Activated naive CD8-positive, alpha-beta T cell treated with anti-CD3 and anti-CD28 coated beads, Interleukin-2, amount 10 ng/mL, durations not matched to agents 7 days and 5 days (primary cell): ENCODE results near the gene DEXI. TPM values are rescaled to one million over a fixed set of nuclear protein-coding genes. Genes with fewer than 3 reads are reported as not detected.
"Not testable (repeated sequence)": the region's sequence is repeated elsewhere in the genome, so short reads cannot be mapped to it uniquely, and the experiment has no call there.

Experiments
- ATAC-seq: fragments of 150-1000 bp; cut with Tn5 transposase; one replicate; pipeline ENCODE4 v1.10.0; 2021; ENCODE audit warnings: low read depth, moderate library complexity
- POLR2A ChIA-PET: fragments of 350-600 bp; sonication (Branson Sonifier 250); formaldehyde crosslinking; loops from one replicate; lab custom pipeline; 2021; ENCODE audit warnings: antibody characterized with exemption; lab: Charles Lee
- DNase-seq: peaks from one replicate; pipeline ENCODE4 v3.0.0; 2021
- H3K27ac Mint-ChIP-seq: one replicate; pipeline ENCODE4 v1.8.0; 2022; ENCODE audit warnings: mild to moderate bottlenecking, mixed read lengths
- H3K27me3 Mint-ChIP-seq: one replicate; pipeline ENCODE4 v1.8.0; 2022; ENCODE audit warnings: mild to moderate bottlenecking, moderate library complexity, mixed read lengths
- H3K36me3 Mint-ChIP-seq: one replicate; pipeline ENCODE4 v1.8.0; 2021; ENCODE audit warnings: mild to moderate bottlenecking, mixed read lengths
- H3K4me1 Mint-ChIP-seq: one replicate; pipeline ENCODE4 v1.8.0; 2021; ENCODE audit warnings: mixed read lengths
- H3K4me3 Mint-ChIP-seq: one replicate; pipeline ENCODE4 v1.8.0; 2022; ENCODE audit warnings: mild to moderate bottlenecking, moderate library complexity, mixed read lengths
- H3K9me3 Mint-ChIP-seq: one replicate; pipeline ENCODE4 v1.8.0; 2021; ENCODE audit warnings: mixed read lengths
- total RNA-seq, 2 experiments: library from RNA; stranded (reverse); gene quantifications; one replicate each; pipeline ENCODE4 v1.2.3, GENCODE V29; 2021

The DEXI gene
- total RNA-seq, 2 experiments from 2014 or later, result 31.4 to 32.3 TPM

- no peaks in the 10 kb centered on the region for H3K9me3 Mint-ChIP-seq
- H3K27ac Mint-ChIP-seq, result no peak overlapping the region
Observed at GRCh38 chr16:10946308-10946707, 4.0 kb upstream of the DEXI start.

GRCh38 chr16:10945065-10945787, 3.0 kb upstream of the DEXI start:
- H3K4me3 Mint-ChIP-seq, result peak overlapping the region; percentile 80
- no peak for DNase-seq
- no peaks in the 10 kb centered on the region for H3K27me3 Mint-ChIP-seq
- POLR2A ChIA-PET, result interaction anchor here (0.5 to 2.0 kb wide), 6 partner anchors 9 to 401 kb away, joined by 3 to 8 read pairs (median 4); partner anchors contain the start of genes NUBP1 and SOCS1
- no peaks in the 10 kb centered on the region for H3K36me3 Mint-ChIP-seq
- no peak for ATAC-seq
- H3K27ac Mint-ChIP-seq, result peak overlapping the region; percentile 87
- H3K9me3 Mint-ChIP-seq, result no peaks in the 10 kb centered on the region
- peaks cover 51% of the 10 kb centered on the region for H3K4me1 Mint-ChIP-seq

More at GRCh38 chr16:10946308-10946707, 4.0 kb upstream of the DEXI start:
- Mint-ChIP-seq H3K4me3 (peak overlapping the region; percentile 80), H3K4me1 (peaks cover 43% of the 10 kb centered on the region), H3K36me3 (no peaks in the 10 kb centered on the region), H3K27me3 (no peaks in the 10 kb centered on the region)
- DNase-seq, result no peak
- ATAC-seq, result no peak
- POLR2A ChIA-PET, result no interaction called here

- H3K27me3 Mint-ChIP-seq, result no peaks in the 10 kb centered on the region
- ATAC-seq, result peak; percentile 68
- peak within 1 kb of the TSS; percentile 80 for H3K4me3 Mint-ChIP-seq
Observed at GRCh38 chr16:10944249-10945064, 2.2 kb upstream of the DEXI start, which contains the start of gene CLEC16A. Gene CLEC16A, plus strand, starts transcription at chr16:10944564. Its CDS starts 154 bp downstream, at chr16:10944718.

GRCh38 chr16:10943064-10943353, 741 bp upstream of the DEXI start:
- POLR2A ChIA-PET, result no interaction called here
- H3K27me3 Mint-ChIP-seq, result no peaks in the 10 kb centered on the region
- peaks cover 58% of the 10 kb centered on the region for H3K4me1 Mint-ChIP-seq

More at GRCh38 chr16:10944249-10945064, 2.2 kb upstream of the DEXI start, which contains the start of gene CLEC16A:
- peak; percentile 98 for DNase-seq
- H3K27ac Mint-ChIP-seq, result peak within 1 kb of the TSS; percentile 87
- H3K9me3 Mint-ChIP-seq, result no peaks in the 10 kb centered on the region
- H3K36me3 Mint-ChIP-seq, result peaks cover 3% of the 10 kb centered on the region
- POLR2A ChIA-PET, result interaction anchor here (0.7 to 2.0 kb wide), 4 partner anchors 10 to 311 kb away, joined by 3 to 8 read pairs (median 6); partner anchors contain the start of genes NUBP1 and SOCS1
- peaks cover 52% of the 10 kb centered on the region for H3K4me1 Mint-ChIP-seq

GRCh38 chr16:10941935-10942351, 325 bp downstream of the DEXI start:
- not testable (repeated sequence) for H3K36me3 Mint-ChIP-seq, DNase-seq, H3K9me3 Mint-ChIP-seq, H3K27ac Mint-ChIP-seq, H3K27me3 Mint-ChIP-seq
- POLR2A ChIA-PET, result interaction anchor here (0.6 to 1.0 kb wide), 5 partner anchors 61 to 1850 kb away, joined by 3 to 6 read pairs (median 4); partner anchors contain the start of genes HAPSTR1, NUBP1 and SOCS1
- ATAC-seq, result peak; percentile 9
- Mint-ChIP-seq H3K4me3 (peak overlapping the region; percentile 92), H3K4me1 (peaks cover 66% of the 10 kb centered on the region)

More at GRCh38 chr16:10943064-10943353, 741 bp upstream of the DEXI start:
- peak overlapping the region; percentile 76 for H3K4me3 Mint-ChIP-seq
- H3K9me3 Mint-ChIP-seq, result no peaks in the 10 kb centered on the region
- peaks cover 6% of the 10 kb centered on the region for H3K36me3 Mint-ChIP-seq
- DNase-seq (no peak), ATAC-seq (no peak)
- H3K27ac Mint-ChIP-seq, result no peak overlapping the region

- ATAC-seq (no peak), DNase-seq (peak; percentile 48)
- peak overlapping the region; percentile 82 for H3K27ac Mint-ChIP-seq
- peaks cover 6% of the 10 kb centered on the region for H3K36me3 Mint-ChIP-seq
- peaks cover 69% of the 10 kb centered on the region for H3K4me1 Mint-ChIP-seq
- POLR2A ChIA-PET, result interaction anchor here (0.9 to 1.4 kb wide), 2 partner anchors 10 to 197 kb away, joined by 3 read pairs; partner anchors contain the start of gene NUBP1
- H3K4me3 Mint-ChIP-seq, result peak overlapping the region; percentile 92
- no peaks in the 10 kb centered on the region for H3K9me3 Mint-ChIP-seq
- H3K27me3 Mint-ChIP-seq, result no peaks in the 10 kb centered on the region
Observed at GRCh38 chr16:10941127-10941933, 938 bp downstream of the DEXI start.

- Mint-ChIP-seq H3K27ac (peak overlapping the region; percentile 82), H3K9me3 (no peaks in the 10 kb centered on the region), H3K4me1 (peaks cover 66% of the 10 kb centered on the region), H3K27me3 (no peaks in the 10 kb centered on the region), H3K36me3 (peaks cover 8% of the 10 kb centered on the region), H3K4me3 (peak overlapping the region; percentile 92)
- no peak for DNase-seq
- POLR2A ChIA-PET, result interaction anchor here (0.9 to 1.4 kb wide), 2 partner anchors 9 to 196 kb away, joined by 3 read pairs; partner anchors contain the start of gene NUBP1
- no peak for ATAC-seq
Observed at GRCh38 chr16:10940501-10941079, 1.7 kb downstream of the DEXI start.

DNA sequence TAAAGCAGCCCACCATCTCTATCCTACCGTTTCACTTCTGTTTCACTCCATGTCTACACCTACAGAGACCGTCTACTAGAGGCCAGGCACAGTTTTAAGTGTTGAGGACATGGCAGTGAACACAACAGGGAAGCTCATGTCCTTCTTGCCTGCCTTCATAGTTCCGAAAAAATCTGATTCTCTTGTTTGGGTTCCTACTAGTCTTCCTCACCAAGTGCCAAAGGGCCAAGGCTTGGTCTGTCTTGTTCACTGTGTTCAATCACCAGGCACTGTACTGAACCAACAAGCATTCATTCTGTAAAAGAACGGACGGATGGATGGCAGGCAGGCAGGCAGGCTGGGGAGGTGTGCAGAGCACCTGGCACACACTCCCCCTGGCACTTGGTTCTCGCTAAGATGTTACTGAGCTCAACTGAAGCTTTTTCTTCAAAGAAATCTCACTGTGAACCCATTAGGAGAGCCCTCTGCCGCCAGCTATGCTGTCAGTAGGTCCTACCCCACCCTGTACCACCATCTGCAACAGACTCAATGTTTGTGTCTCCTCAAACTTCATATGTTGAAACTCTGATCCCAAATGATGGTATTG, 2.5 kb downstream of the DEXI start:
- Mint-ChIP-seq H3K27ac (peak overlapping the region; percentile 54), H3K4me1 (peaks cover 69% of the 10 kb centered on the region), H3K4me3 (peak overlapping the region; percentile 92), H3K36me3 (peaks cover 9% of the 10 kb centered on the region), H3K27me3 (no peaks in the 10 kb centered on the region), H3K9me3 (no peaks in the 10 kb centered on the region)
- ATAC-seq (no peak), DNase-seq (no peak)
- POLR2A ChIA-PET, result interaction anchor here (1.0 kb wide), 1 partner anchor 60 kb away, joined by 3 read pairs; no protein-coding TSS in a partner anchor

GRCh38 chr16:10938796-10939648, 3.2 kb downstream of the DEXI start:
- Mint-ChIP-seq H3K27ac (peak overlapping the region; percentile 54), H3K9me3 (no peaks in the 10 kb centered on the region)
- POLR2A ChIA-PET, result interaction anchor here (1.0 to 2.8 kb wide), 2 partner anchors 60 to 195 kb away, joined by 3 to 13 read pairs; partner anchors contain the start of gene NUBP1

GRCh38 chr16:10938321-10938720, 3.9 kb downstream of the DEXI start:
- peaks cover 71% of the 10 kb centered on the region for H3K4me1 Mint-ChIP-seq
- peak overlapping the region; percentile 92 for H3K4me3 Mint-ChIP-seq
- H3K27me3 Mint-ChIP-seq, result no peaks in the 10 kb centered on the region
- no peaks in the 10 kb centered on the region for H3K9me3 Mint-ChIP-seq
- H3K36me3 Mint-ChIP-seq, result peaks cover 9% of the 10 kb centered on the region
- DNase-seq, result no peak
- H3K27ac Mint-ChIP-seq, result peak overlapping the region; percentile 54
- POLR2A ChIA-PET, result interaction anchor here (2.8 kb wide), 1 partner anchor 194 kb away, joined by 13 read pairs; the partner anchor contains the start of gene NUBP1
- ATAC-seq, result no peak

More at GRCh38 chr16:10938796-10939648, 3.2 kb downstream of the DEXI start:
- H3K4me3 Mint-ChIP-seq, result peak overlapping the region; percentile 92
- ATAC-seq, result no peak
- H3K27me3 Mint-ChIP-seq, result no peaks in the 10 kb centered on the region
- H3K4me1 Mint-ChIP-seq, result peaks cover 71% of the 10 kb centered on the region
- peaks cover 9% of the 10 kb centered on the region for H3K36me3 Mint-ChIP-seq
- no peak for DNase-seq
